HT-29 (cell line): ENCODE measurements around the gene PTPRA. TPM values are rescaled to one million over a fixed set of nuclear protein-coding genes. Genes with fewer than 3 reads are reported as not detected.

ENCODE experiments used
- DNase-seq: peaks from one replicate; pipeline ENCODE4 v3.0.0-alpha.2; 2015; ENCODE audit warnings: low spot score
- total RNA-seq: library from RNA; depleted of rRNA; stranded (reverse); fragments of >200 nt; shearing (Covaris generic); gene quantifications from 2 replicates; pipeline ENCODE4 v1.2.3, GENCODE V29; 2014

PTPRA gene
- total RNA-seq, 1 experiment from 2014 or later = 17.6 TPM

GRCh38 chr20:2921506-2921905 is 48.2 kb downstream of the PTPRA start:
- no peak for DNase-seq

- no peak for DNase-seq
Measured at GRCh38 chr20:2922957-2923356, 49.7 kb downstream of the PTPRA start.

- no peak for DNase-seq
Measured at GRCh38 chr20:2930538-2930937, 57.3 kb downstream of the PTPRA start.

- no peak for DNase-seq
Measured at GRCh38 chr20:2932498-2932897, 59.2 kb downstream of the PTPRA start.

GRCh38 chr20:2937902-2938301 is 64.6 kb downstream of the PTPRA start:
- no peak for DNase-seq

GRCh38 chr20:2942439-2942838 is 69.2 kb downstream of the PTPRA start:
- no peak for DNase-seq

GRCh38 chr20:2946988-2947961 is 74.0 kb downstream of the PTPRA start:
- DNase-seq = no peak

GRCh38 chr20:2948968-2949367 is 75.7 kb downstream of the PTPRA start:
- DNase-seq = no peak

GRCh38 chr20:2952766-2953165 is 79.5 kb downstream of the PTPRA start:
- DNase-seq = no peak

GRCh38 chr20:2955257-2955970 is 82.1 kb downstream of the PTPRA start:
- no peak for DNase-seq

GRCh38 chr20:2956480-2956879 is 83.2 kb downstream of the PTPRA start:
- no peak for DNase-seq

GRCh38 chr20:2967841-2968240 is 94.6 kb downstream of the PTPRA start:
- no peak for DNase-seq

GRCh38 chr20:2972126-2972525 is 98.8 kb downstream of the PTPRA start:
- no peak for DNase-seq

GRCh38 chr20:2973574-2973973 is 100.3 kb downstream of the PTPRA start:
- no peak for DNase-seq

GRCh38 chr20:2978519-2978918 is 105.2 kb downstream of the PTPRA start:
- no peak for DNase-seq

- no peak for DNase-seq
Measured at GRCh38 chr20:2981646-2982045, 108.4 kb downstream of the PTPRA start.

GRCh38 chr20:2983508-2983907 is 110.2 kb downstream of the PTPRA start:
- DNase-seq = no peak

GRCh38 chr20:2984028-2984501 is 110.8 kb downstream of the PTPRA start:
- DNase-seq = no peak

- no peak for DNase-seq
Measured at GRCh38 chr20:2984956-2985661, 111.8 kb downstream of the PTPRA start.

- DNase-seq = no peak
Measured at GRCh38 chr20:2986466-2986865, 113.2 kb downstream of the PTPRA start.

GRCh38 chr20:2987861-2988260 is 114.6 kb downstream of the PTPRA start:
- no peak for DNase-seq

- DNase-seq = no peak
Measured at GRCh38 chr20:2991532-2991931, 118.3 kb downstream of the PTPRA start.
